ENCODE measurements around the gene VENTX. TPM values are rescaled to one million over a fixed set of nuclear protein-coding genes. Genes with fewer than 3 reads are reported as not detected.

Gene VENTX
- total and polyA plus RNA-seq, 10 of the 15 experiments (the other 5 are each of a cell fraction or from before 2014, with no cell fraction given), result 0.05 TPM; not detected in 9

GRCh38 chr10:133236401-133237240 lies 1.0 kb upstream of the VENTX start:
- RAD21 ChIA-PET (ENCODE audit: unreplicated experiment), result no interaction called here
- Histone ChIP-seq H3K4me3 (no peak overlapping the region), H3K4me1 (ENCODE audit: control insufficient read depth, insufficient read depth, low read length) (peaks cover 7% of the 10 kb centered on the region), H3K9ac (ENCODE audit: control insufficient read depth, insufficient read depth, low read length) (no peak overlapping the region), H3K79me2 (ENCODE audit: control insufficient read depth, insufficient read depth, low read length) (no peaks in the 10 kb centered on the region), H3K9me3 (replicated peaks; ENCODE audit: control insufficient read depth, insufficient read depth, low read length) (no peaks in the 10 kb centered on the region), H3K4me2 (ENCODE audit: control insufficient read depth, insufficient read depth) (no peak overlapping the region), H2AFZ (ENCODE audit: control insufficient read depth, low read depth, low read length) (no peak overlapping the region), H3K36me3 (ENCODE audit: control insufficient read depth in 2 of 2, insufficient read depth in 2 of 2, low read length in 1 of 2) (no peaks in the 10 kb centered on the region), H3K27me3 (replicated peaks in 1 of 2; ENCODE audit: control insufficient read depth in 2 of 2, insufficient read depth in 2 of 2, low read length in 1 of 2) (no peaks in the 10 kb centered on the region; a peak in 3 of 4 replicates), H4K20me1 (ENCODE audit: control insufficient read depth, insufficient read depth) (no peaks in the 10 kb centered on the region), H3K27ac (ENCODE audit: control insufficient read depth, insufficient read depth) (no peak overlapping the region)
- DNase-seq (ENCODE audit: low read depth, low spot score), result no peak
- no TSS peak for BruUV-seq (replicated peaks)
- POLR2A ChIA-PET, result no interaction called here
- 24% methylated on average over 89 of the region's 103 CpGs for whole genome bisulfite sequencing (ENCODE audit: insufficient coverage, insufficient replicate concordance, low lambda C conversion rate, missing lambda C conversion rate)
- in situ Hi-C loops (cut with MboI) (no loop called here), intact Hi-C loops (cut with micrococcal nuclease; ENCODE audit: unreplicated experiment) (no loop called here)
- no peak for ATAC-seq
- CTCF ChIA-PET, result no interaction called here
- TF ChIP-seq, protein P1, sequence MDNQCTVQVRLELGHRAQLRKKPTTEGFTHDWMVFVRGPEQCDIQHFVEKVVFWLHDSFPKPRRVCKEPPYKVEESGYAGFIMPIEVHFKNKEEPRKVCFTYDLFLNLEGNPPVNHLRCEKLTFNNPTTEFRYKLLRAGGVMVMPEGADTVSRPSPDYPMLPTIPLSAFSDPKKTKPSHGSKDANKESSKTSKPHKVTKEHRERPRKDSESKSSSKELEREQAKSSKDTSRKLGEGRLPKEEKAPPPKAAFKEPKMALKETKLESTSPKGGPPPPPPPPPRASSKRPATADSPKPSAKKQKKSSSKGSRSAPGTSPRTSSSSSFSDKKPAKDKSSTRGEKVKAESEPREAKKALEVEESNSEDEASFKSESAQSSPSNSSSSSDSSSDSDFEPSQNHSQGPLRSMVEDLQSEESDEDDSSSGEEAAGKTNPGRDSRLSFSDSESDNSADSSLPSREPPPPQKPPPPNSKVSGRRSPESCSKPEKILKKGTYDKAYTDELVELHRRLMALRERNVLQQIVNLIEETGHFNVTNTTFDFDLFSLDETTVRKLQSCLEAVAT (IDR thresholded peaks at IDR 0.05), result no peak
- TF ChIP-seq KLF5 (IDR thresholded peaks at IDR 0.05; ENCODE audit: partially characterized antibody), result no peak
- TF ChIP-seq TCF7 (IDR thresholded peaks at IDR 0.05; ENCODE audit: borderline replicate concordance), result no peak
- TF ChIP-seq CBX3 (IDR thresholded peaks at IDR 0.05; ENCODE audit: borderline replicate concordance, low read depth), result no peak
- no peak for TF ChIP-seq SREBF2 (IDR thresholded peaks at IDR 0.05; ENCODE audit: low read length)
- no peak for TF ChIP-seq POLR2AphosphoS2 (IDR thresholded peaks at IDR 0.05; ENCODE audit: low read depth, low read length)
- TF ChIP-seq KAT2A (conservative IDR thresholded peaks at IDR 0.05; ENCODE audit: control insufficient read depth, low read depth, low read length), result no peak
- TF ChIP-seq RAD21 (IDR thresholded peaks at IDR 0.05; ENCODE audit: insufficient read depth, low read depth, low read length), result no peak
- TF ChIP-seq, protein P2, sequence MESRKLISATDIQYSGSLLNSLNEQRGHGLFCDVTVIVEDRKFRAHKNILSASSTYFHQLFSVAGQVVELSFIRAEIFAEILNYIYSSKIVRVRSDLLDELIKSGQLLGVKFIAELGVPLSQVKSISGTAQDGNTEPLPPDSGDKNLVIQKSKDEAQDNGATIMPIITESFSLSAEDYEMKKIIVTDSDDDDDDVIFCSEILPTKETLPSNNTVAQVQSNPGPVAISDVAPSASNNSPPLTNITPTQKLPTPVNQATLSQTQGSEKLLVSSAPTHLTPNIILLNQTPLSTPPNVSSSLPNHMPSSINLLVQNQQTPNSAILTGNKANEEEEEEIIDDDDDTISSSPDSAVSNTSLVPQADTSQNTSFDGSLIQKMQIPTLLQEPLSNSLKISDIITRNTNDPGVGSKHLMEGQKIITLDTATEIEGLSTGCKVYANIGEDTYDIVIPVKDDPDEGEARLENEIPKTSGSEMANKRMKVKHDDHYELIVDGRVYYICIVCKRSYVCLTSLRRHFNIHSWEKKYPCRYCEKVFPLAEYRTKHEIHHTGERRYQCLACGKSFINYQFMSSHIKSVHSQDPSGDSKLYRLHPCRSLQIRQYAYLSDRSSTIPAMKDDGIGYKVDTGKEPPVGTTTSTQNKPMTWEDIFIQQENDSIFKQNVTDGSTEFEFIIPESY (IDR thresholded peaks at IDR 0.05), result no peak
- TF ChIP-seq CEBPZ (IDR thresholded peaks at IDR 0.05; ENCODE audit: low read depth, low read length), result no peak
- TF ChIP-seq, protein P3, sequence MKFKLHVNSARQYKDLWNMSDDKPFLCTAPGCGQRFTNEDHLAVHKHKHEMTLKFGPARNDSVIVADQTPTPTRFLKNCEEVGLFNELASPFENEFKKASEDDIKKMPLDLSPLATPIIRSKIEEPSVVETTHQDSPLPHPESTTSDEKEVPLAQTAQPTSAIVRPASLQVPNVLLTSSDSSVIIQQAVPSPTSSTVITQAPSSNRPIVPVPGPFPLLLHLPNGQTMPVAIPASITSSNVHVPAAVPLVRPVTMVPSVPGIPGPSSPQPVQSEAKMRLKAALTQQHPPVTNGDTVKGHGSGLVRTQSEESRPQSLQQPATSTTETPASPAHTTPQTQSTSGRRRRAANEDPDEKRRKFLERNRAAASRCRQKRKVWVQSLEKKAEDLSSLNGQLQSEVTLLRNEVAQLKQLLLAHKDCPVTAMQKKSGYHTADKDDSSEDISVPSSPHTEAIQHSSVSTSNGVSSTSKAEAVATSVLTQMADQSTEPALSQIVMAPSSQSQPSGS (IDR thresholded peaks at IDR 0.05; ENCODE audit: low read length), result no peak
- TF ChIP-seq, protein P4, sequence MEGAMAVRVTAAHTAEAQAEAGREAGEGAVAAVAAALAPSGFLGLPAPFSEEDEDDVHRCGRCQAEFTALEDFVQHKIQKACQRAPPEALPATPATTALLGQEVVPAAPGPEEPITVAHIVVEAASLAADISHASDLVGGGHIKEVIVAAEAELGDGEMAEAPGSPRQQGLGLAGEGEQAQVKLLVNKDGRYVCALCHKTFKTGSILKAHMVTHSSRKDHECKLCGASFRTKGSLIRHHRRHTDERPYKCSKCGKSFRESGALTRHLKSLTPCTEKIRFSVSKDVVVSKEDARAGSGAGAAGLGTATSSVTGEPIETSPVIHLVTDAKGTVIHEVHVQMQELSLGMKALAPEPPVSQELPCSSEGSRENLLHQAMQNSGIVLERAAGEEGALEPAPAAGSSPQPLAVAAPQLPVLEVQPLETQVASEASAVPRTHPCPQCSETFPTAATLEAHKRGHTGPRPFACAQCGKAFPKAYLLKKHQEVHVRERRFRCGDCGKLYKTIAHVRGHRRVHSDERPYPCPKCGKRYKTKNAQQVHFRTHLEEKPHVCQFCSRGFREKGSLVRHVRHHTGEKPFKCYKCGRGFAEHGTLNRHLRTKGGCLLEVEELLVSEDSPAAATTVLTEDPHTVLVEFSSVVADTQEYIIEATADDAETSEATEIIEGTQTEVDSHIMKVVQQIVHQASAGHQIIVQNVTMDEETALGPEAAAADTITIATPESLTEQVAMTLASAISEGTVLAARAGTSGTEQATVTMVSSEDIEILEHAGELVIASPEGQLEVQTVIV (IDR thresholded peaks at IDR 0.05; ENCODE audit: borderline replicate concordance, partially characterized antibody), result no peak
- no peak for FAIRE-seq
- SMC1A ChIA-PET (ENCODE audit: uncharacterized antibody, unreplicated experiment), result no interaction called here
